HepG2 (cell line): Measurements from ENCODE around the gene PISD. TPM values are rescaled to one million over a fixed set of nuclear protein-coding genes. Genes with fewer than 3 reads are reported as not detected.

ENCODE experiments used
- ASH2L ChIP-seq: fragments of 300-600, 200-600 bp; sonication (generic); IDR thresholded peaks from 2 replicates; pipeline ENCODE4 v1.7.0; 2017; ENCODE audit warnings: low read depth, mild to moderate bottlenecking, moderate library complexity, mixed read lengths, low read length; ENCODE audit not compliant: insufficient read length
- CBX5 ChIP-seq: sonication (generic); formaldehyde crosslinking; IDR thresholded peaks from 2 replicates; pipeline ENCODE4 v1.4.0; 2020; ENCODE audit warnings: missing genetic modification reagents, borderline replicate concordance
- CEBPG ChIP-seq: IDR thresholded peaks from 2 replicates; pipeline ENCODE4 v1.6.1; 2016
- GATAD1 ChIP-seq: IDR thresholded peaks from 2 replicates; pipeline ENCODE4 v1.6.1; 2016; ENCODE audit warnings: missing genetic modification reagents, missing compliant biosample characterization
- HNF4G ChIP-seq, 2 experiments: sonication (generic) in 1 of 2; formaldehyde crosslinking in 1 of 2; IDR thresholded peaks; 2 replicates each; pipeline versions ENCODE4 v1.4.0 to v1.6.1; 2011 to 2020; ENCODE audit warnings: borderline replicate concordance in 2 of 2, low read depth in 2 of 2, mild to moderate bottlenecking in 2 of 2, low read length in 1 of 2, missing genetic modification reagents in 1 of 2, moderate library complexity in 1 of 2
- ISL2 ChIP-seq: sonication (generic); formaldehyde crosslinking; IDR thresholded peaks from 2 replicates; pipeline ENCODE4 v1.5.0; 2020; ENCODE audit warnings: missing genetic modification reagents
- KLF16 ChIP-seq, 2 experiments: sonication (generic) in 1 of 2; formaldehyde crosslinking in 1 of 2; IDR thresholded peaks; 2 replicates each; pipeline versions ENCODE4 v1.6.1 to v1.8.0; 2016 to 2023; ENCODE audit warnings: missing genetic modification reagents in 2 of 2, missing compliant biosample characterization in 1 of 2
- NCOA2 ChIP-seq: sonication (generic); formaldehyde crosslinking; IDR thresholded peaks from 2 replicates; pipeline ENCODE4 v1.8.0; 2022; ENCODE audit warnings: inconsistent platforms
- NR2F1 ChIP-seq, 2 experiments: fragments of 450-650 bp in 1 of 2; formaldehyde crosslinking in 1 of 2; IDR thresholded peaks; 2 replicates each; pipeline versions ENCODE4 v1.5.0 to v1.6.1; 2016 to 2020; ENCODE audit warnings: mild to moderate bottlenecking in 1 of 2, missing compliant biosample characterization in 1 of 2, missing genetic modification reagents in 1 of 2, moderate library complexity in 1 of 2
- SALL1 ChIP-seq: sonication (generic); formaldehyde crosslinking; IDR thresholded peaks from 2 replicates; pipeline ENCODE4 v1.8.0; 2022; ENCODE audit warnings: mild to moderate bottlenecking, missing genetic modification reagents
- SIX4 ChIP-seq: sonication (generic); formaldehyde crosslinking; IDR thresholded peaks from 2 replicates; pipeline ENCODE4 v1.4.0; 2020; ENCODE audit warnings: missing genetic modification reagents
- ZBTB38 ChIP-seq: sonication (generic); formaldehyde crosslinking; IDR thresholded peaks from 2 replicates; pipeline ENCODE4 v1.5.1; 2020; ENCODE audit warnings: mild to moderate bottlenecking, missing genetic modification reagents
- ZNF263 ChIP-seq: sonication (generic); formaldehyde crosslinking; IDR thresholded peaks from 2 replicates; pipeline ENCODE4 v1.4.0; 2020; ENCODE audit warnings: missing genetic modification reagents
- polyA plus RNA-seq, 8 experiments: library from polyadenylated mRNA; depleted of rRNA in 3 of 8; stranded (reverse) in 7 of 8; unstranded in 1 of 8; fragments of >200 nt; fragmentation: Illumina TruSeq in 4 of 8; extraction: Trizol in 4 of 8; gene quantifications; 2 replicates each; pipeline versions ENCODE4 v1.2.1 to v1.2.3, GENCODE V29; 2011 to 2016; ENCODE audit warnings: low read depth in 4 of 8, missing spikeins in 1 of 8, mixed read lengths in 1 of 8; ENCODE audit not compliant: insufficient read depth in 1 of 8
- total RNA-seq, 5 experiments: library from RNA; depleted of rRNA; stranded (reverse); fragments of >200 nt; fragmentation: Illumina TruSeq; extraction: Trizol; gene quantifications; 2 replicates each; pipeline ENCODE4 v1.2.3, GENCODE V29; 2016; ENCODE audit warnings: low read depth in 1 of 5
- TF ChIP-seq, protein P1 (sequence below): sonication (generic); formaldehyde crosslinking; IDR thresholded peaks from 2 replicates; pipeline ENCODE4 v1.5.0; 2020; ENCODE audit warnings: missing genetic modification reagents
- TF ChIP-seq, protein P2 (sequence below): sonication (generic); formaldehyde crosslinking; IDR thresholded peaks from 2 replicates; pipeline ENCODE4 v1.4.0; 2020; ENCODE audit warnings: missing genetic modification reagents, mild to moderate bottlenecking, borderline replicate concordance
- TF ChIP-seq, protein P3 (sequence below): sonication (generic); formaldehyde crosslinking; IDR thresholded peaks from 2 replicates; pipeline ENCODE4 v1.4.0; 2020; ENCODE audit warnings: missing genetic modification reagents, mild to moderate bottlenecking, borderline replicate concordance
- TF ChIP-seq, protein P4 (sequence below): IDR thresholded peaks from 2 replicates; pipeline ENCODE4 v1.6.1; 2016
- TF ChIP-seq, protein P5 (sequence below): IDR thresholded peaks from 2 replicates; pipeline ENCODE4 v1.6.1; 2016; ENCODE audit warnings: missing genetic modification reagents, missing compliant biosample characterization
- TF ChIP-seq, protein P6 (sequence below): sonication (generic); formaldehyde crosslinking; IDR thresholded peaks from 2 replicates; pipeline ENCODE4 v1.4.0; 2020; ENCODE audit warnings: missing genetic modification reagents

PISD gene
- total and polyA plus RNA-seq, 2 of the 13 experiments (the other 11 are each of a cell fraction or from before 2014, with no cell fraction given): 30.1 to 47.7 TPM

DNA sequence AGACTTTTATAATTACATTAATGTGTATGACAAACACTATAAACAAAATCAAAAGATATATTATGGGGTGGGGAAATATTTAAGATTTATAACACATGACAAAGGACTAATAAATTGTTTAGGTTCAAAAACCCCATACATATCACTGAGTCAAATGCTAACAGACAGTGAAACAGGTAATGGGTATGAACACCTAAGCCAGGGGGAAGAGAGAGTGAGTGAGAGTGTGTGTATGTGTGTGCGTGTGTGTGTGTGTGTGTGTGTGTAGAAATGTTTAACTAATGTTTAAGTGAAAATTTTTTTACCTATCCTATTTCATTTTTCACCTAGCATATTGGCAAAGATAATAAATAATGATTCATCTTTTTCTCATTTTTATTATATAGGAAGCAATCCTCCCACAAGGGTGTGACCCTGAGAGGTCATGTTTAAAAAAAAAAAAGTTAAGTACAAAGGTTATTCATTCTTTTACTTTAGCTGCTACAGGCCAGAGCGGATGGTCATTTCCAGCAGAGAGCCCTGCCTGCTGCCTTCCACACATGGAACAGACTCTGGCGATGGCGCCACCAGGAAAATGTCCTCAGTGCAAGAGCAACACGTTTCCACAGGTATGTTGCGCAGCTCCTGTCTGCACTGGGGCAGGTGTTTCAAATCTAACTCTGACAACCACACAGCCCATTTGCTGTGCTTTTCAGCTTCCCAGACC lies 72.9 kb downstream of the PISD start (continued):
- TF ChIP-seq CEBPG (peak; percentile 52; the same call in 1 of the 2 replicates), KLF16 (CRISPR knock-in tag; IDR thresholded peaks at IDR 0.05) (peak in 1 of 2 experiments; percentile 53; a peak in 1 of 4 replicates), HNF4G (IDR thresholded peaks at IDR 0.05; ENCODE audit: borderline replicate concordance, low read depth, low read length) (peak; percentile 80), HNF4G (CRISPR knock-in tag; IDR thresholded peaks at IDR 0.05; ENCODE audit: borderline replicate concordance, low read depth) (peak; percentile 73; the same call in 1 of the 2 replicates), CBX5 (CRISPR knock-in tag) (peak; percentile 69; the same call in 1 of the 2 replicates), NR2F1 (CRISPR knock-in tag; IDR thresholded peaks at IDR 0.05) (peak; percentile 46 to 87; a peak in 3 of 4 replicates), NCOA2 (peak; percentile 40; the same call in 1 of the 2 replicates), ZNF263 (CRISPR knock-in tag) (peak; percentile 27; the same call in 1 of the 2 replicates), GATAD1 (CRISPR knock-in tag) (0 out of 2 replicates have a peak, but pooled peaks have one; percentile 27), SALL1 (CRISPR knock-in tag) (peak; percentile 87), ZBTB38 (CRISPR knock-in tag) (peak; percentile 75), SIX4 (no peak), ISL2 (CRISPR knock-in tag) (0 out of 2 replicates have a peak, but pooled peaks have one; percentile 35), ASH2L (peak; percentile 45)
- TF ChIP-seq, protein P1, sequence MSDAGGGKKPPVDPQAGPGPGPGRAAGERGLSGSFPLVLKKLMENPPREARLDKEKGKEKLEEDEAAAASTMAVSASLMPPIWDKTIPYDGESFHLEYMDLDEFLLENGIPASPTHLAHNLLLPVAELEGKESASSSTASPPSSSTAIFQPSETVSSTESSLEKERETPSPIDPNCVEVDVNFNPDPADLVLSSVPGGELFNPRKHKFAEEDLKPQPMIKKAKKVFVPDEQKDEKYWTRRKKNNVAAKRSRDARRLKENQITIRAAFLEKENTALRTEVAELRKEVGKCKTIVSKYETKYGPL (CRISPR knock-in tag): no peak
- TF ChIP-seq, protein P2, sequence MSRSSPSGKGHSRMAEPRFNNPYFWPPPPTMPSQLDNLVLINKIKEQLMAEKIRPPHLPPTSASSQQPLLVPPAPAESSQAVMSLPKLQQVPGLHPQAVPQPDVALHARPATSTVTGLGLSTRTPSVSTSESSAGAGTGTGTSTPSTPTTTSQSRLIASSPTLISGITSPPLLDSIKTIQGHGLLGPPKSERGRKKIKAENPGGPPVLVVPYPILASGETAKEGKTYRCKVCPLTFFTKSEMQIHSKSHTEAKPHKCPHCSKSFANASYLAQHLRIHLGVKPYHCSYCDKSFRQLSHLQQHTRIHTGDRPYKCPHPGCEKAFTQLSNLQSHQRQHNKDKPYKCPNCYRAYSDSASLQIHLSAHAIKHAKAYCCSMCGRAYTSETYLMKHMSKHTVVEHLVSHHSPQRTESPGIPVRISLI (CRISPR knock-in tag): peak; percentile 97
- TF ChIP-seq, protein P3, sequence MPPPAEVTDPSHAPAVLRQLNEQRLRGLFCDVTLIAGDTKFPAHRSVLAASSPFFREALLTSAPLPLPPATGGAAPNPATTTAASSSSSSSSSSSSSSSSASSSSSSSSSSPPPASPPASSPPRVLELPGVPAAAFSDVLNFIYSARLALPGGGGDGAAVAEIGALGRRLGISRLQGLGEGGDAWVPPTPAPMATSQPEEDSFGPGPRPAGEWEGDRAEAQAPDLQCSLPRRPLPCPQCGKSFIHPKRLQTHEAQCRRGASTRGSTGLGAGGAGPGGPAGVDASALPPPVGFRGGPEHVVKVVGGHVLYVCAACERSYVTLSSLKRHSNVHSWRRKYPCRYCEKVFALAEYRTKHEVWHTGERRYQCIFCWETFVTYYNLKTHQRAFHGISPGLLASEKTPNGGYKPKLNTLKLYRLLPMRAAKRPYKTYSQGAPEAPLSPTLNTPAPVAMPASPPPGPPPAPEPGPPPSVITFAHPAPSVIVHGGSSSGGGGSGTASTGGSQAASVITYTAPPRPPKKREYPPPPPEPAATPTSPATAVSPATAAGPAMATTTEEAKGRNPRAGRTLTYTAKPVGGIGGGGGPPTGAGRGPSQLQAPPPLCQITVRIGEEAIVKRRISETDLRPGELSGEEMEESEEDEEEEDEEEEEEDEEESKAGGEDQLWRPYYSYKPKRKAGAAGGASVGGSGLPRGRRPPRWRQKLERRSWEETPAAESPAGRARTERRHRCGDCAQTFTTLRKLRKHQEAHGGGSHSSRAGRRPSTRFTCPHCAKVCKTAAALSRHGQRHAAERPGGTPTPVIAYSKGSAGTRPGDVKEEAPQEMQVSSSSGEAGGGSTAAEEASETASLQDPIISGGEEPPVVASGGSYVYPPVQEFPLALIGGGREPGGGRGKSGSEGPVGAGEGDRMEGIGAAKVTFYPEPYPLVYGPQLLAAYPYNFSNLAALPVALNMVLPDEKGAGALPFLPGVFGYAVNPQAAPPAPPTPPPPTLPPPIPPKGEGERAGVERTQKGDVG (CRISPR knock-in tag): 0 out of 2 replicates have a peak, but pooled peaks have one; percentile 61
- TF ChIP-seq, protein P4, sequence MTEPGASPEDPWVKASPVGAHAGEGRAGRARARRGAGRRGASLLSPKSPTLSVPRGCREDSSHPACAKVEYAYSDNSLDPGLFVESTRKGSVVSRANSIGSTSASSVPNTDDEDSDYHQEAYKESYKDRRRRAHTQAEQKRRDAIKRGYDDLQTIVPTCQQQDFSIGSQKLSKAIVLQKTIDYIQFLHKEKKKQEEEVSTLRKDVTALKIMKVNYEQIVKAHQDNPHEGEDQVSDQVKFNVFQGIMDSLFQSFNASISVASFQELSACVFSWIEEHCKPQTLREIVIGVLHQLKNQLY (CRISPR knock-in tag): 0 out of 2 replicates have a peak, but pooled peaks have one; percentile 16
- TF ChIP-seq, protein P5, sequence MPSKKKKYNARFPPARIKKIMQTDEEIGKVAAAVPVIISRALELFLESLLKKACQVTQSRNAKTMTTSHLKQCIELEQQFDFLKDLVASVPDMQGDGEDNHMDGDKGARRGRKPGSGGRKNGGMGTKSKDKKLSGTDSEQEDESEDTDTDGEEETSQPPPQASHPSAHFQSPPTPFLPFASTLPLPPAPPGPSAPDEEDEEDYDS (CRISPR knock-in tag): peak; percentile 81
- TF ChIP-seq, protein P6, sequence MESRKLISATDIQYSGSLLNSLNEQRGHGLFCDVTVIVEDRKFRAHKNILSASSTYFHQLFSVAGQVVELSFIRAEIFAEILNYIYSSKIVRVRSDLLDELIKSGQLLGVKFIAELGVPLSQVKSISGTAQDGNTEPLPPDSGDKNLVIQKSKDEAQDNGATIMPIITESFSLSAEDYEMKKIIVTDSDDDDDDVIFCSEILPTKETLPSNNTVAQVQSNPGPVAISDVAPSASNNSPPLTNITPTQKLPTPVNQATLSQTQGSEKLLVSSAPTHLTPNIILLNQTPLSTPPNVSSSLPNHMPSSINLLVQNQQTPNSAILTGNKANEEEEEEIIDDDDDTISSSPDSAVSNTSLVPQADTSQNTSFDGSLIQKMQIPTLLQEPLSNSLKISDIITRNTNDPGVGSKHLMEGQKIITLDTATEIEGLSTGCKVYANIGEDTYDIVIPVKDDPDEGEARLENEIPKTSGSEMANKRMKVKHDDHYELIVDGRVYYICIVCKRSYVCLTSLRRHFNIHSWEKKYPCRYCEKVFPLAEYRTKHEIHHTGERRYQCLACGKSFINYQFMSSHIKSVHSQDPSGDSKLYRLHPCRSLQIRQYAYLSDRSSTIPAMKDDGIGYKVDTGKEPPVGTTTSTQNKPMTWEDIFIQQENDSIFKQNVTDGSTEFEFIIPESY (CRISPR knock-in tag): peak; percentile 96
